K562 (cell line): ENCODE measurements around the gene CHRM4. TPM values are rescaled to one million over a fixed set of nuclear protein-coding genes. Genes with fewer than 3 reads are reported as not detected.

ENCODE experiments used
- ATAC-seq: fragments of 200-7000 bp; cut with Tn5 transposase; 3 replicates; pipeline ENCODE4 v1.9.1; 2020; ENCODE audit warnings: moderate library complexity
- BruUV-seq: library from RNA; stranded (reverse); fragments of 400-500 nt; replicated peaks from 2 replicates; lab custom pipeline; 2021; lab: Mats Ljungman, UMichigan
- CTCF ChIA-PET: fragments of 300-600 bp; formaldehyde crosslinking; extraction: SDS; loops from one replicate; lab custom pipeline; 2021; ENCODE audit warnings: low intra/inter-chr PET ratio; lab: Yijun Ruan, JAX
- POLR2A ChIA-PET: fragments of 300-600, 350-650 bp; sonication (Branson Sonifier 250); formaldehyde crosslinking; extraction: SDS; loops from one replicate; lab custom pipeline; 2021; ENCODE audit warnings: antibody characterized with exemption, inconsistent platforms; lab: Yijun Ruan, JAX
- DNase-seq, 4 experiments: peaks; one replicate each; pipeline versions ENCODE4 v3.0.0 to v3.0.0-alpha.2; 2011 to 2018; ENCODE audit warnings: low spot score in 3 of 4, mixed read lengths in 3 of 4; ENCODE audit errors: extremely low read depth in 1 of 4
- FAIRE-seq: peaks from 2 replicates; lab custom pipeline; 2011; peaks lifted over from hg19 to GRCh38; lab: Jason Lieb, UNC
- H2AFZ ChIP-seq: 2 replicates; pipeline ENCODE4 v1.6.0; 2011; ENCODE audit warnings: low read depth, low read length, control low read depth, inconsistent platforms
- H3K27ac ChIP-seq: fragments of 200-600 bp; 3 replicates; pipeline ENCODE4 v1.8.0; 2011; ENCODE audit warnings: low read depth, mild to moderate bottlenecking, control low read depth, inconsistent platforms, low read length, moderate library complexity, mixed read lengths; ENCODE audit errors: extremely low read depth
- H3K27me3 ChIP-seq, 2 experiments: fragments of 300-600 bp in 1 of 2; 2 replicates in 1 of 2; 3 replicates in 1 of 2; pipeline versions ENCODE4 v1.6.0 to v1.8.0; 2011; ENCODE audit warnings: inconsistent platforms in 2 of 2, low read length in 2 of 2, mild to moderate bottlenecking in 1 of 2, mixed read lengths in 1 of 2, moderate library complexity in 1 of 2; ENCODE audit not compliant: control insufficient read depth in 2 of 2, insufficient read depth in 2 of 2
- H3K36me3 ChIP-seq: fragments of 300-600 bp; 3 replicates; pipeline ENCODE4 v1.8.0; 2011; ENCODE audit warnings: mild to moderate bottlenecking, low read length, inconsistent platforms; ENCODE audit not compliant: control insufficient read depth, insufficient read depth
- H3K4me1 ChIP-seq, 2 experiments: fragments of 200-600 bp in 1 of 2; replicated peaks in 1 of 2; 2 replicates in 1 of 2; 3 replicates in 1 of 2; pipeline versions ENCODE4 v1.5.1 to v1.8.0; 2011; ENCODE audit warnings: inconsistent platforms in 2 of 2, low read length in 2 of 2, mild to moderate bottlenecking in 1 of 2, mixed read lengths in 1 of 2, moderate library complexity in 1 of 2; ENCODE audit not compliant: control insufficient read depth in 2 of 2, insufficient read depth in 2 of 2
- H3K4me2 ChIP-seq: 2 replicates; pipeline ENCODE4 v1.6.1; 2011; ENCODE audit warnings: low read length, control low read depth, inconsistent platforms, mixed read lengths; ENCODE audit not compliant: insufficient read depth
- H3K4me3 ChIP-seq: fragments of 200-600 bp; sonication (generic), shearing (Covaris generic); 2 replicates; pipeline ENCODE4 v1.5.1; 2016; ENCODE audit warnings: control low read depth, inconsistent platforms
- H3K79me2 ChIP-seq: fragments of 200-600 bp; 3 replicates; pipeline ENCODE4 v1.8.0; 2011; ENCODE audit warnings: low read length, inconsistent platforms; ENCODE audit not compliant: control insufficient read depth, insufficient read depth
- H3K9ac ChIP-seq, 2 experiments: 2 replicates each; pipeline versions ENCODE4 v1.6.0 to v1.6.1; 2011; ENCODE audit warnings: low read depth in 2 of 2, low read length in 2 of 2, control low read depth in 1 of 2, inconsistent platforms in 1 of 2, mild to moderate bottlenecking in 1 of 2, mixed read lengths in 1 of 2; ENCODE audit not compliant: insufficient read depth in 1 of 2
- H3K9me1 ChIP-seq: one replicate; pipeline ENCODE4 v1.6.0; 2011; ENCODE audit warnings: inconsistent platforms, mild to moderate bottlenecking, low read length, moderate library complexity; ENCODE audit not compliant: control insufficient read depth, insufficient read depth
- H3K9me3 ChIP-seq: replicated peaks from 2 replicates; pipeline ENCODE4 v1.5.1; 2011; ENCODE audit warnings: low read depth, low read length, inconsistent platforms; ENCODE audit not compliant: control insufficient read depth, insufficient read depth
- H4K20me1 ChIP-seq: replicated peaks from 2 replicates; pipeline ENCODE4 v1.6.1; 2011; ENCODE audit warnings: low read length, inconsistent platforms, mixed read lengths; ENCODE audit not compliant: control insufficient read depth, insufficient read depth
- BDP1 ChIP-seq: IDR thresholded peaks from 3 replicates; pipeline ENCODE4 v1.6.1; 2011; ENCODE audit not compliant: insufficient read length, insufficient read depth
- CEBPB ChIP-seq: fragments of 450-650 bp; IDR thresholded peaks from 2 replicates; pipeline ENCODE4 v1.6.1; 2016; ENCODE audit warnings: missing genetic modification characterization, missing compliant biosample characterization
- CHCHD3 ChIP-seq: fragments of 250-450 bp; sonication (Bioruptor Pico); IDR thresholded peaks from 2 replicates; pipeline ENCODE4 v2.1.2; 2022; ENCODE audit warnings: mild to moderate bottlenecking
- CHD2 ChIP-seq: IDR thresholded peaks from 2 replicates; pipeline ENCODE4 v1.6.1; 2011; ENCODE audit warnings: low read depth, low read length
- CTBP1 ChIP-seq: fragments of 450-650 bp; IDR thresholded peaks from 2 replicates; pipeline ENCODE4 v1.6.1; 2016; ENCODE audit warnings: borderline replicate concordance
- LEF1 ChIP-seq: fragments of 450-650 bp; IDR thresholded peaks from 2 replicates; pipeline ENCODE4 v1.6.1; 2016; ENCODE audit warnings: mild to moderate bottlenecking
- POLR2G ChIP-seq: fragments of 200-400 bp; formaldehyde crosslinking; IDR thresholded peaks from 2 replicates; pipeline ENCODE4 v1.6.1; 2017; ENCODE audit warnings: low read depth, mild to moderate bottlenecking, antibody characterized with exemption, low read length, moderate library complexity
- RFX1 ChIP-seq: fragments of 450-650 bp; IDR thresholded peaks from 2 replicates; pipeline ENCODE4 v1.6.1; 2016; ENCODE audit warnings: mild to moderate bottlenecking, moderate library complexity
- SETDB1 ChIP-seq: IDR thresholded peaks from one replicate; pipeline ENCODE4 v1.6.1; 2012; ENCODE audit warnings: low read length, control low read depth, inconsistent platforms
- TGIF2 ChIP-seq: sonication (generic); formaldehyde crosslinking; IDR thresholded peaks from 2 replicates; pipeline ENCODE4 v1.8.1; 2022; ENCODE audit warnings: mild to moderate bottlenecking, missing genetic modification reagents, moderate library complexity
- ZNF184 ChIP-seq: sonication (generic); formaldehyde crosslinking; IDR thresholded peaks from 2 replicates; pipeline ENCODE4 v1.5.0; 2020; ENCODE audit warnings: missing genetic modification reagents
- WGBS: fragments of 100-300 bp; shearing (Covaris generic); methylation state at CpG from one replicate; pipeline ENCODE4 v1.1.6; 2016; ENCODE audit warnings: low coverage, mixed read lengths; ENCODE audit not compliant: insufficient coverage; ENCODE audit errors: missing lambda C conversion rate; 5-methylcytosine and 5-hydroxymethylcytosine counted together
- in situ Hi-C: fragments of 300-500 bp; cut with MboI; formaldehyde crosslinking; loops from 4 replicates; pipeline ENCODE4 v1.15.0; 2018; ENCODE audit warnings: inconsistent platforms, mixed read lengths
- intact Hi-C: fragments of 100-400 bp; cut with micrococcal nuclease; formaldehyde crosslinking; loops from 2 replicates; pipeline ENCODE4 v1.14.2; 2022
- polyA plus RNA-seq, 8 experiments: library from polyadenylated mRNA; depleted of rRNA in 4 of 8; stranded (reverse) in 5 of 8; unstranded in 3 of 8; fragments of >200 nt; fragmentation: Nextera tagmentation in 2 of 8; fragmentation: Illumina TruSeq in 1 of 8; extraction: Ambion mirVana in 2 of 8; extraction: Trizol in 1 of 8; gene quantifications; 2 replicates each; pipeline versions ENCODE4 v1.2.1 to v1.2.3, GENCODE V29; 2011 to 2014; ENCODE audit warnings: inconsistent platforms in 1 of 8, missing spikeins in 1 of 8
- total RNA-seq, 7 experiments: library from RNA; depleted of rRNA in 6 of 7; stranded (reverse); fragments of >200 nt in 6 of 7; fragmentation: Illumina TruSeq in 2 of 7; extraction: Trizol in 2 of 7; gene quantifications; 2 replicates each; pipeline versions ENCODE4 v1.2.1 to v1.2.3, GENCODE V29; 2011 to 2021; ENCODE audit warnings: low replicate concordance in 1 of 7
- TF ChIP-seq, protein P1 (sequence below), 2 experiments: fragments of 450-650 bp; IDR thresholded peaks; 2 replicates each; pipeline ENCODE4 v1.6.1; 2016
- TF ChIP-seq, protein P2 (sequence below), 2 experiments: IDR thresholded peaks; 2 replicates each; pipeline ENCODE4 v1.6.1; 2011; ENCODE audit warnings: borderline replicate concordance in 1 of 2, control low read depth in 1 of 2, low read depth in 1 of 2, low read length in 1 of 2, mild to moderate bottlenecking in 1 of 2, mixed read lengths in 1 of 2, moderate library complexity in 1 of 2; ENCODE audit not compliant: insufficient read depth in 1 of 2, insufficient read length in 1 of 2, poor library complexity in 1 of 2, severe bottlenecking in 1 of 2; ENCODE audit errors: extremely low read depth in 1 of 2

CHRM4 gene
- total and polyA plus RNA-seq, 9 of the 15 experiments (the other 6 are each of a cell fraction or from before 2014, with no cell fraction given) = 0.22 to 1.3 (median 0.40) TPM; not detected in 2

- TF ChIP-seq POLR2G (0 out of 2 replicates have a peak, but pooled peaks have one; percentile 10), CHD2 (no peak)
- Histone ChIP-seq H3K9me3 (no peaks in the 10 kb centered on the region), H3K9ac (no peak overlapping the region), H3K4me3 (no peak overlapping the region), H3K4me2 (no peak overlapping the region), H3K36me3 (peaks cover 73% of the 10 kb centered on the region; the same call in 2 of the 3 replicates), H3K27ac (no peak overlapping the region; the same call in 2 of the 3 replicates), H3K79me2 (peaks cover 13% of the 10 kb centered on the region), H3K4me1 (peaks cover 7 to 48% of the 10 kb centered on the region in 2 experiments), H2AFZ (no peak overlapping the region), H3K27me3 (no peaks in the 10 kb centered on the region), H3K9me1 (peaks cover 3% of the 10 kb centered on the region), H4K20me1 (no peaks in the 10 kb centered on the region; the same call in none of the 2 replicates)
- DNase-seq (no peak), ATAC-seq (no peak), FAIRE-seq (no peak)
- intact Hi-C loops = loop anchor here (1.0 to 5.0 kb wide), 3 partner anchors 16 to 121 kb away; no protein-coding TSS in a partner anchor
- ChIA-PET CTCF (interaction anchor here (1.5 kb wide), 1 partner anchor 16 kb away, joined by 5 read pairs; no protein-coding TSS in a partner anchor), POLR2A (no interaction called here)
- no TSS peak for BruUV-seq
- in situ Hi-C loops = no loop called here
- WGBS = 83% methylated on average over 12 of the region's 12 CpGs
These were observed 23.7 kb downstream of the CHRM4 start for GRCh38 chr11:46367916-46368267.

DNA sequence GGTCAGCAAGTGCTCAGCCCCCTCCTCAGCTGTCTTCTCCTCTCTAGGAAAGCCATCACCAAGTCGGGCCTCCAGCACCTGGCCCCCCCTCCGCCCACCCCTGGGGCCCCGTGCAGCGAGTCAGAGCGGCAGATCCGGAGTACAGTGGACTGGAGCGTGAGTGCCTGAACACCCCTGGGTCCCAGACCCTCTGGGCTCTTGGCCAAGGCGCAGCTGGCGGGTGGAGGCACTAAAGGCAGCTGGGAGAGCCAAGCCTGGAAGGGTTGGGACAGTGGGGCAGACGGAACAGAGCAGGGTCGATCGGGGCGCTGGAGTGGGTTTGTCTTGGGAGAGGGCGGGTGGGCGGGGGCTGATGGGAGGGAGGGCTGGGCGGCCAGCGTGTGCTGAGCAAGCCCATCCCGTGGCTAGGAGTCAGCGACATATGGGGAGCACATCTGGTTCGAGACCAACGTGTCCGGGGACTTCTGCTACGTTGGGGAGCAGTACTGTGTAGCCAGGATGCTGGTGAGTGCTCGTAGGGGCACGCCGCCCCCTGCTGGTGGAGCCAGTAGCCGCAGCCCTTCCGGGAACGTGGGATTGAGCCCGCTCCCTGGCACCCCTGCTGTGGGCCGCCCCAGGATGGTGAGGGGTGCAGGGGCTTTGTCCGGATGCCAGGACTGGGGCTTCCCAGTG, 24.2 kb downstream of the CHRM4 start:
- Histone ChIP-seq H3K4me3 (no peak overlapping the region), H3K9me1 (peaks cover 3% of the 10 kb centered on the region), H3K9ac (peak overlapping the region in 1 of 2 experiments; percentile 87; a peak in 2 of 4 replicates), H2AFZ (no peak overlapping the region), H3K4me2 (no peak overlapping the region; the same call in 1 of the 2 replicates), H3K4me1 (peaks cover 12 to 53% of the 10 kb centered on the region in 2 experiments), H3K79me2 (peaks cover 18% of the 10 kb centered on the region), H4K20me1 (no peaks in the 10 kb centered on the region; the same call in none of the 2 replicates), H3K27ac (peak overlapping the region; percentile 45; the same call in 2 of the 3 replicates), H3K36me3 (peaks cover 73% of the 10 kb centered on the region; the same call in 2 of the 3 replicates), H3K9me3 (no peaks in the 10 kb centered on the region), H3K27me3 (no peaks in the 10 kb centered on the region)
- BruUV-seq = no TSS peak
- DNase-seq = peak; percentile 57 to 83 (median 64)
- WGBS = 39% methylated on average over 19 of the region's 32 CpGs
- ATAC-seq = peak; percentile 86
- FAIRE-seq = peak; percentile 89
- ChIA-PET POLR2A (interaction anchor here (0.6 kb wide), 1 partner anchor 54 kb away, joined by 5 read pairs; no protein-coding TSS in a partner anchor), CTCF (interaction anchor here (0.6 to 1.5 kb wide), 3 partner anchors 16 to 120 kb away, joined by 3 to 5 read pairs (median 3); no protein-coding TSS in a partner anchor)
- intact Hi-C loops = loop anchor here (1.0 to 5.0 kb wide), 3 partner anchors 15 to 120 kb away; no protein-coding TSS in a partner anchor
- in situ Hi-C loops = no loop called here
- TF ChIP-seq CTBP1 (peak; percentile 12; the same call in 1 of the 2 replicates), BDP1 (no peak), TGIF2 (CRISPR knock-in tag) (no peak), ZNF184 (no peak), LEF1 (no peak), CHCHD3 (CRISPR knock-in tag) (no peak), SETDB1 (no peak), RFX1 (no peak), CEBPB (tag) (no peak)
- TF ChIP-seq, protein P1, sequence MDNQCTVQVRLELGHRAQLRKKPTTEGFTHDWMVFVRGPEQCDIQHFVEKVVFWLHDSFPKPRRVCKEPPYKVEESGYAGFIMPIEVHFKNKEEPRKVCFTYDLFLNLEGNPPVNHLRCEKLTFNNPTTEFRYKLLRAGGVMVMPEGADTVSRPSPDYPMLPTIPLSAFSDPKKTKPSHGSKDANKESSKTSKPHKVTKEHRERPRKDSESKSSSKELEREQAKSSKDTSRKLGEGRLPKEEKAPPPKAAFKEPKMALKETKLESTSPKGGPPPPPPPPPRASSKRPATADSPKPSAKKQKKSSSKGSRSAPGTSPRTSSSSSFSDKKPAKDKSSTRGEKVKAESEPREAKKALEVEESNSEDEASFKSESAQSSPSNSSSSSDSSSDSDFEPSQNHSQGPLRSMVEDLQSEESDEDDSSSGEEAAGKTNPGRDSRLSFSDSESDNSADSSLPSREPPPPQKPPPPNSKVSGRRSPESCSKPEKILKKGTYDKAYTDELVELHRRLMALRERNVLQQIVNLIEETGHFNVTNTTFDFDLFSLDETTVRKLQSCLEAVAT (IDR thresholded peaks at IDR 0.05) = no peak
- TF ChIP-seq, protein P2, sequence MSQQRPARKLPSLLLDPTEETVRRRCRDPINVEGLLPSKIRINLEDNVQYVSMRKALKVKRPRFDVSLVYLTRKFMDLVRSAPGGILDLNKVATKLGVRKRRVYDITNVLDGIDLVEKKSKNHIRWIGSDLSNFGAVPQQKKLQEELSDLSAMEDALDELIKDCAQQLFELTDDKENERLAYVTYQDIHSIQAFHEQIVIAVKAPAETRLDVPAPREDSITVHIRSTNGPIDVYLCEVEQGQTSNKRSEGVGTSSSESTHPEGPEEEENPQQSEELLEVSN (IDR thresholded peaks at IDR 0.05; ENCODE audit: borderline replicate concordance in 1 of 2, extremely low read depth in 1 of 2, insufficient read depth in 1 of 2, insufficient read length in 1 of 2, low read depth in 1 of 2, low read length in 1 of 2, poor library complexity in 1 of 2, severe bottlenecking in 1 of 2) = no peak
